A673 (cell line): ENCODE data around the gene LRRN4. TPM values are rescaled to one million over a fixed set of nuclear protein-coding genes. Genes with fewer than 3 reads are reported as not detected.

Experiments used
- BruUV-seq: library from RNA; stranded (reverse); fragments of 400-500 nt; replicated peaks from 2 replicates; lab custom pipeline; 2021; lab: Mats Ljungman, UMichigan
- CTCF ChIA-PET: fragments of 300-600 bp; sonication (Branson Sonifier 250); formaldehyde crosslinking; loops from one replicate; lab custom pipeline; 2022; ENCODE audit warnings: antibody characterized with exemption; lab: Charles Lee
- POLR2A ChIA-PET: fragments of 300-600 bp; sonication (Branson Sonifier 250); formaldehyde crosslinking; loops from one replicate; lab custom pipeline; 2022; ENCODE audit warnings: antibody characterized with exemption; ENCODE audit not compliant: low non-redundant PET; lab: Charles Lee
- DNase-seq: peaks from one replicate; pipeline ENCODE4 v3.0.0-alpha.2; 2015; ENCODE audit warnings: low spot score
- H3K27ac ChIP-seq: fragments of 200-600 bp; sonication (generic); 2 replicates; pipeline ENCODE4 v1.5.1; 2016; ENCODE audit warnings: mixed run types, low read depth, mild to moderate bottlenecking, mixed read lengths, antibody characterized with exemption, low read length; ENCODE audit not compliant: poor library complexity, severe bottlenecking
- H3K27me3 ChIP-seq: fragments of 200-600 bp; sonication (generic); replicated peaks from 2 replicates; pipeline ENCODE4 v1.6.1; 2017; ENCODE audit warnings: mixed run types, low read depth, mild to moderate bottlenecking, mixed read lengths, antibody characterized with exemption, low read length; ENCODE audit not compliant: insufficient read depth, poor library complexity
- H3K36me3 ChIP-seq: fragments of 200-600 bp; sonication (generic); 2 replicates; pipeline ENCODE4 v1.6.1; 2016; ENCODE audit warnings: mixed run types, mild to moderate bottlenecking, mixed read lengths, antibody characterized with exemption, low read length; ENCODE audit not compliant: insufficient read depth, poor library complexity, severe bottlenecking
- H3K4me1 ChIP-seq: fragments of 200-600 bp; sonication (generic); 2 replicates; pipeline ENCODE4 v1.6.1; 2017; ENCODE audit warnings: mixed run types, mild to moderate bottlenecking, mixed read lengths, antibody characterized with exemption, low read length; ENCODE audit not compliant: insufficient read depth, poor library complexity, severe bottlenecking
- H3K4me3 ChIP-seq: fragments of 200-600 bp; sonication (generic); 2 replicates; pipeline ENCODE4 v1.5.1; 2016; ENCODE audit warnings: low read depth, mixed run types, mild to moderate bottlenecking, mixed read lengths, low read length; ENCODE audit not compliant: poor library complexity, severe bottlenecking
- H3K9me3 ChIP-seq: fragments of 200-600 bp; sonication (generic); 2 replicates; pipeline ENCODE4 v1.6.1; 2016; ENCODE audit warnings: mixed run types, low read depth, mild to moderate bottlenecking, mixed read lengths, antibody characterized with exemption, low read length; ENCODE audit not compliant: poor library complexity, severe bottlenecking
- CTCF ChIP-seq: fragments of 300-800, 200-600 bp; sonication (generic); conservative IDR thresholded peaks from 2 replicates; pipeline ENCODE4 v1.5.1; 2017; ENCODE audit warnings: low read depth, mild to moderate bottlenecking, antibody characterized with exemption, low read length, moderate library complexity, mixed read lengths
- EZH2 ChIP-seq: fragments of 200-600 bp; sonication (generic); IDR thresholded peaks from 2 replicates; pipeline ENCODE4 v1.6.1; 2017; ENCODE audit warnings: borderline replicate concordance, low read depth, mild to moderate bottlenecking, mixed read lengths, antibody characterized with exemption, low read length; ENCODE audit not compliant: poor library complexity, severe bottlenecking
- intact Hi-C: fragments of 100-400 bp; cut with micrococcal nuclease; formaldehyde crosslinking; loops from one replicate; pipeline ENCODE4 v1.10.0; 2022; ENCODE audit not compliant: unreplicated experiment
- total RNA-seq: library from RNA; stranded (reverse); gene quantifications from 2 replicates; pipeline ENCODE4 v1.2.3, GENCODE V29; 2021

The LRRN4 gene
- total RNA-seq, 1 experiment from 2014 or later, result not detected

GRCh38 chr20:6053064-6053775 lies 640 bp downstream of the LRRN4 start:
- Histone ChIP-seq H3K27me3 (peaks cover 25% of the 10 kb centered on the region), H3K36me3 (no peaks in the 10 kb centered on the region), H3K9me3 (no peaks in the 10 kb centered on the region), H3K4me1 (no peaks in the 10 kb centered on the region), H3K4me3 (no peak overlapping the region), H3K27ac (no peak overlapping the region)
- intact Hi-C loops, result no loop called here
- ChIA-PET POLR2A (interaction anchor here (0.6 kb wide), 1 partner anchor 100 kb away, joined by 13 read pairs; no protein-coding TSS in a partner anchor), CTCF (interaction anchor here (0.6 kb wide), 1 partner anchor 449 kb away, joined by 7 read pairs; no protein-coding TSS in a partner anchor)
- no peak for DNase-seq
- BruUV-seq, result no TSS peak
- TF ChIP-seq CTCF (no peak), EZH2 (no peak)

- Histone ChIP-seq H3K9me3 (no peaks in the 10 kb centered on the region), H3K36me3 (no peaks in the 10 kb centered on the region), H3K27ac (no peak overlapping the region), H3K27me3 (peaks cover 25% of the 10 kb centered on the region), H3K4me3 (no peak overlapping the region), H3K4me1 (no peaks in the 10 kb centered on the region)
- ChIA-PET CTCF (no interaction called here), POLR2A (no interaction called here)
- no TSS peak for BruUV-seq
- intact Hi-C loops, result no loop called here
- DNase-seq, result no peak
- TF ChIP-seq CTCF (no peak), EZH2 (no peak)
Measured at GRCh38 chr20:6051505-6051904, 2.4 kb downstream of the LRRN4 start.

- H3K27ac ChIP-seq, result no peak overlapping the region
- H3K36me3 ChIP-seq, result no peaks in the 10 kb centered on the region
- H3K9me3 ChIP-seq, result no peaks in the 10 kb centered on the region
- CTCF ChIA-PET, result no interaction called here
- intact Hi-C loops, result no loop called here
- no peak for TF ChIP-seq CTCF
- peaks cover 24% of the 10 kb centered on the region for H3K27me3 ChIP-seq
- POLR2A ChIA-PET, result no interaction called here
- no peak overlapping the region for H3K4me3 ChIP-seq
- H3K4me1 ChIP-seq, result no peaks in the 10 kb centered on the region
- DNase-seq, result no peak
- BruUV-seq, result no TSS peak
Measured at GRCh38 chr20:6048391-6048790, 5.5 kb downstream of the LRRN4 start.
